Non-pigmented ciliary epithelial cell (primary cell): Measurements from ENCODE around the gene EXOC6B.
"Not testable (repeated sequence)": the region's sequence is repeated elsewhere in the genome, so short reads cannot be mapped to it uniquely, and the experiment has no call there.

Experiments
- DNase-seq: peaks from one replicate; pipeline ENCODE4 v3.0.0-alpha.2; 2010; ENCODE audit warnings: low read depth

EXOC6B gene

GRCh38 chr2:72442270-72442669 is 383.6 kb downstream of the EXOC6B start:
- DNase-seq = no peak

GRCh38 chr2:72439892-72440291 is 385.9 kb downstream of the EXOC6B start:
- no peak for DNase-seq

- no peak for DNase-seq
Observed at GRCh38 chr2:72438364-72438763, 387.5 kb downstream of the EXOC6B start.

GRCh38 chr2:72431737-72432136 is 394.1 kb downstream of the EXOC6B start:
- DNase-seq = no peak

GRCh38 chr2:72427022-72427861 is 398.6 kb downstream of the EXOC6B start:
- DNase-seq = no peak

- no peak for DNase-seq
Observed at GRCh38 chr2:72425996-72426395, 399.8 kb downstream of the EXOC6B start.

GRCh38 chr2:72423756-72424155 is 402.1 kb downstream of the EXOC6B start:
- no peak for DNase-seq

GRCh38 chr2:72421771-72422379 is 404.0 kb downstream of the EXOC6B start:
- DNase-seq = not testable (repeated sequence)

- no peak for DNase-seq
Observed at GRCh38 chr2:72415781-72416475, 409.9 kb downstream of the EXOC6B start.

GRCh38 chr2:72415241-72415661 is 410.6 kb downstream of the EXOC6B start:
- DNase-seq = no peak

- no peak for DNase-seq
Observed at GRCh38 chr2:72414137-72414760, 411.6 kb downstream of the EXOC6B start.

GRCh38 chr2:72413716-72414115 is 412.1 kb downstream of the EXOC6B start:
- DNase-seq = no peak

- DNase-seq = no peak
Observed at GRCh38 chr2:72412214-72412613, 413.6 kb downstream of the EXOC6B start.

GRCh38 chr2:72399879-72400278 is 426.0 kb downstream of the EXOC6B start:
- no peak for DNase-seq

- DNase-seq = no peak
Observed at GRCh38 chr2:72395096-72395495, 430.7 kb downstream of the EXOC6B start.

- DNase-seq = no peak
Observed at GRCh38 chr2:72394541-72395070, 431.2 kb downstream of the EXOC6B start.

- DNase-seq = no peak
Observed at GRCh38 chr2:72389447-72389846, 436.4 kb downstream of the EXOC6B start.

GRCh38 chr2:72388263-72388662 is 437.6 kb downstream of the EXOC6B start:
- no peak for DNase-seq

GRCh38 chr2:72386288-72386687 is 439.5 kb downstream of the EXOC6B start:
- DNase-seq = no peak

- DNase-seq = no peak
Observed at GRCh38 chr2:72378753-72379348, 447.0 kb downstream of the EXOC6B start.

GRCh38 chr2:72367530-72368225 is 458.2 kb downstream of the EXOC6B start:
- peak; percentile 90 for DNase-seq
